IMR-90 (cell line): ENCODE measurements around the gene SLC6A3. TPM values are rescaled to one million over a fixed set of nuclear protein-coding genes. Genes with fewer than 3 reads are reported as not detected.

Experiments used
- ATAC-seq: fragments of 200-7000 bp; cut with Tn5 transposase; 2 replicates; pipeline ENCODE4 v1.9.1; 2020; ENCODE audit warnings: low read depth, mild to moderate bottlenecking, moderate library complexity
- BruUV-seq: library from RNA; stranded (reverse); fragments of 400-500 nt; replicated peaks from 2 replicates; lab custom pipeline; 2021; lab: Mats Ljungman, UMichigan
- CTCF ChIA-PET: fragments of 300-600 bp; formaldehyde crosslinking; extraction: SDS; loops from one replicate; lab custom pipeline; 2021; ENCODE audit warnings: antibody characterized with exemption; lab: Yijun Ruan, JAX
- POLR2A ChIA-PET: fragments of 300-600 bp; sonication (Branson Sonifier 250); formaldehyde crosslinking; loops from one replicate; lab custom pipeline; 2022; ENCODE audit warnings: antibody characterized with exemption; ENCODE audit not compliant: unreplicated experiment; lab: Charles Lee
- DNase-seq: peaks from one replicate; pipeline ENCODE4 v3.0.0; 2013
- H2AFZ ChIP-seq: replicated peaks from 2 replicates; pipeline ENCODE3; 2013; ENCODE audit warnings: low read length, mild to moderate bottlenecking; ENCODE audit not compliant: poor library complexity
- H2AK5ac ChIP-seq: 2 replicates; pipeline ENCODE4 v1.6.1; 2013; ENCODE audit warnings: low read depth, low read length, inconsistent platforms
- H2AK9ac ChIP-seq: replicated peaks from 2 replicates; pipeline ENCODE3; 2013; ENCODE audit warnings: mild to moderate bottlenecking, low read depth, low read length, moderate library complexity; ENCODE audit not compliant: poor library complexity
- H2BK120ac ChIP-seq: 2 replicates; pipeline ENCODE4 v1.6.1; 2013; ENCODE audit warnings: low read depth, low read length, inconsistent platforms
- H2BK15ac ChIP-seq: 3 replicates; pipeline ENCODE4 v1.6.1; 2013; ENCODE audit warnings: low read depth, low read length, inconsistent platforms
- H2BK20ac ChIP-seq: 2 replicates; pipeline ENCODE4 v1.6.1; 2013; ENCODE audit warnings: low read depth, mild to moderate bottlenecking, inconsistent platforms, low read length, moderate library complexity
- H2BK5ac ChIP-seq: 2 replicates; pipeline ENCODE4 v1.6.1; 2013; ENCODE audit warnings: mild to moderate bottlenecking, low read depth, low read length, inconsistent platforms; ENCODE audit not compliant: poor library complexity, severe bottlenecking
- H3K14ac ChIP-seq: replicated peaks from 2 replicates; pipeline ENCODE4 v1.6.1; 2013; ENCODE audit warnings: low read depth, low read length, inconsistent platforms
- H3K18ac ChIP-seq: 2 replicates; pipeline ENCODE4 v1.6.1; 2013; ENCODE audit warnings: low read depth, low read length, control low read depth
- H3K23ac ChIP-seq: 2 replicates; pipeline ENCODE4 v1.6.1; 2013; ENCODE audit warnings: low read depth, low read length, inconsistent platforms
- H3K27ac ChIP-seq: 2 replicates; pipeline ENCODE4 v1.5.1; 2013; ENCODE audit warnings: mild to moderate bottlenecking, control low read depth, low read length; ENCODE audit not compliant: insufficient read depth
- H3K27me3 ChIP-seq: 2 replicates; pipeline ENCODE4 v1.6.1; 2013; ENCODE audit warnings: low read length; ENCODE audit not compliant: control insufficient read depth, insufficient read depth
- H3K36me3 ChIP-seq: 2 replicates; pipeline ENCODE4 v1.6.1; 2013; ENCODE audit warnings: low read length, mixed read lengths; ENCODE audit not compliant: control insufficient read depth, insufficient read depth
- H3K4ac ChIP-seq: 2 replicates; pipeline ENCODE4 v1.6.1; 2013; ENCODE audit warnings: low read depth, low read length, inconsistent platforms
- H3K4me1 ChIP-seq: 2 replicates; pipeline ENCODE4 v1.6.1; 2013; ENCODE audit warnings: low read length, mixed read lengths; ENCODE audit not compliant: control insufficient read depth, insufficient read depth
- H3K4me2 ChIP-seq: 2 replicates; pipeline ENCODE4 v1.6.1; 2013; ENCODE audit warnings: low read depth, mild to moderate bottlenecking, control low read depth, low read length, moderate library complexity
- H3K4me3 ChIP-seq: 2 replicates; pipeline ENCODE4 v1.5.1; 2013; ENCODE audit warnings: low read depth, mild to moderate bottlenecking, control low read depth, low read length, moderate library complexity; ENCODE audit not compliant: insufficient read depth
- H3K56ac ChIP-seq: 2 replicates; pipeline ENCODE4 v1.6.1; 2013; ENCODE audit warnings: low read length, inconsistent platforms; ENCODE audit not compliant: insufficient read depth; ENCODE audit errors: extremely low read depth
- H3K79me1 ChIP-seq, 2 experiments: 2 replicates each; pipeline ENCODE4 v1.6.1; 2013; ENCODE audit warnings: low read length in 2 of 2, inconsistent platforms in 1 of 2, low read depth in 1 of 2
- H3K9ac ChIP-seq: 2 replicates; pipeline ENCODE4 v1.6.1; 2013; ENCODE audit warnings: low read depth, low read length, control low read depth
- H3K9me1 ChIP-seq: 2 replicates; pipeline ENCODE4 v1.6.1; 2013; ENCODE audit warnings: low read length, inconsistent platforms; ENCODE audit not compliant: insufficient read depth
- H3K9me3 ChIP-seq: 2 replicates; pipeline ENCODE4 v1.6.1; 2013; ENCODE audit warnings: low read length; ENCODE audit not compliant: control insufficient read depth, insufficient read depth
- H4K20me1 ChIP-seq: 2 replicates; pipeline ENCODE4 v1.6.1; 2013; ENCODE audit warnings: low read length, inconsistent platforms; ENCODE audit not compliant: insufficient read depth
- H4K5ac ChIP-seq: 2 replicates; pipeline ENCODE4 v1.6.1; 2013; ENCODE audit warnings: mild to moderate bottlenecking, low read depth, low read length, control low read depth
- H4K8ac ChIP-seq, 2 experiments: 2 replicates each; pipeline ENCODE4 v1.6.1; 2013; ENCODE audit warnings: low read depth in 2 of 2, low read length in 2 of 2, control low read depth in 1 of 2, inconsistent platforms in 1 of 2
- H4K91ac ChIP-seq: 2 replicates; pipeline ENCODE4 v1.6.1; 2013; ENCODE audit warnings: low read depth, low read length, inconsistent platforms; ENCODE audit not compliant: insufficient read depth
- CEBPB ChIP-seq: IDR thresholded peaks from 2 replicates; pipeline ENCODE4 v1.6.1; 2012; ENCODE audit warnings: low read depth, low read length, improper control_type of control experiment
- FOS ChIP-seq: fragments of 150-350 bp; IDR thresholded peaks from 2 replicates; pipeline ENCODE4 v1.6.1; 2016; ENCODE audit warnings: low read depth, low read length
- MAZ ChIP-seq: IDR thresholded peaks from 2 replicates; pipeline ENCODE4 v1.6.1; 2012; ENCODE audit warnings: low read depth, mild to moderate bottlenecking, low read length, improper control_type of control experiment, moderate library complexity, borderline replicate concordance
- RCOR1 ChIP-seq: IDR thresholded peaks from 2 replicates; pipeline ENCODE4 v1.6.1; 2012; ENCODE audit warnings: mild to moderate bottlenecking, low read length, improper control_type of control experiment; ENCODE audit not compliant: insufficient replicate concordance
- whole genome bisulfite sequencing, 2 experiments: methylation state at CpG; one replicate each; pipeline versions ENCODE4 v1.1.5 to v1.1.7; 2013; ENCODE audit warnings: missing lambda C conversion rate in 2 of 2; ENCODE audit not compliant: insufficient read length in 1 of 2; ENCODE audit errors: extremely low coverage in 2 of 2; 5-methylcytosine and 5-hydroxymethylcytosine counted together
- dilution Hi-C: fragments of 300-500 bp; cut with HindIII; formaldehyde crosslinking; loops from one replicate; pipeline ENCODE4 v1.14.3; 2018; ENCODE audit warnings: low sequenced_read_pairs; ENCODE audit not compliant: unreplicated experiment
- in situ Hi-C: fragments of 300-500 bp; cut with MboI; formaldehyde crosslinking; loops from 3 replicates; pipeline ENCODE4 v1.14.3; 2019; ENCODE audit warnings: low sequenced_read_pairs, inconsistent platforms, mixed read lengths
- intact Hi-C: fragments of 100-400 bp; cut with micrococcal nuclease; formaldehyde crosslinking; loops from 2 replicates; pipeline ENCODE4 v1.10.0; 2022
- polyA plus RNA-seq, 3 experiments: library from polyadenylated mRNA; depleted of rRNA; stranded (reverse); fragments of >200 nt; gene quantifications; 2 replicates each; pipeline ENCODE4 v1.2.3, GENCODE V29; 2012; ENCODE audit warnings: low replicate concordance in 1 of 3
- total RNA-seq: library from RNA; depleted of rRNA; stranded (reverse); fragments of >200 nt; gene quantifications from 2 replicates; pipeline ENCODE4 v1.2.3, GENCODE V29; 2012
- TF ChIP-seq, protein P1 (sequence below): fragments of 150-350 bp; IDR thresholded peaks from 2 replicates; pipeline ENCODE4 v1.6.1; 2017; ENCODE audit warnings: mild to moderate bottlenecking, antibody characterized with exemption, low read length, low read depth

SLC6A3 gene
- total and polyA plus RNA-seq, 2 of the 4 experiments (the other 2 are of a cell fraction): not detected

DNA sequence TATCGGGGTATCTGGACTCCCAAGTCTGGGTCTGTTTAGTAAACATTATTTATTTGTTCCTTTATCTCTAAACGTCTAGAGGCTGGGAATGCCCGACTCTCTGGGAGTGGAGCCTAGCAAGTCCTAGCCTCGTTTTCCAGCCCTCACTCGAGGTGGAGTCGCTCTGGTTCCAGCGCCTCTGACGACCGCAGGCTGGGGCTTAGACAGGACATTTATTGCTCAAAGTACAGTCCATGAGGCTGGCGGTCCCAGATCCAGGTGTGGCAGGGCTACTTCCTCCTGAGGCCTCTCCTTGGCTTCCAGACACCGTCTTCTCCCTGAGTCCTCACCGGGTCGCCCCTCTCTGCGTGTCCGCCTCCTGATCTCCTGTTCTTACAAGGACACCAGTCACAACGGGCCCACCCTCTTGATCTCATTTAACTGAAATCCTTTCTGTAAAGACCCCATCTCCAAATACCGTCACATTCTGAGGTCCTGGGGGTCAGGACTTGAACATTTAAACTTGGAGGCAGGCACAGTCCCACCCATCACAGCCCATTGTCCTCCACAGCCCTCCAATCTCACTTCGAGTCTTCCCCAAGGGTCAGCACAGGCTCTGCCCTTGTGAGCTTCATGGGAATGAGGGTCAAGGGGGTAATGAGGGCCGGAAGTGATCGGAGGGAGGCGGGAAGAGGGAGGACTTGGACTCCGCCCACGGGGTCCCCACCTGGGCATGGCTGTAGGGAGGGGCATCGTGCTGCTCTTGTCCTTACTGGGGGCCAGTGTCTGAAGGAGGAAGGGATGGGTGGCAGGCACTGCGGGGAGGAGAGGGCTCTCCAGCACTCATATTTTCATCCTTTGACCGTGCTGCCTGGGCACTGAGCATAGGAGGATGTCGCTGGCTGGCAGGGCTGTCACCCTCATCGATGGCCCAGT lies 88.1 kb downstream of the SLC6A3 start (continued):
- TF ChIP-seq CEBPB: no peak
- no peak for TF ChIP-seq RCOR1
- no peak for TF ChIP-seq FOS
- TF ChIP-seq, protein P1, sequence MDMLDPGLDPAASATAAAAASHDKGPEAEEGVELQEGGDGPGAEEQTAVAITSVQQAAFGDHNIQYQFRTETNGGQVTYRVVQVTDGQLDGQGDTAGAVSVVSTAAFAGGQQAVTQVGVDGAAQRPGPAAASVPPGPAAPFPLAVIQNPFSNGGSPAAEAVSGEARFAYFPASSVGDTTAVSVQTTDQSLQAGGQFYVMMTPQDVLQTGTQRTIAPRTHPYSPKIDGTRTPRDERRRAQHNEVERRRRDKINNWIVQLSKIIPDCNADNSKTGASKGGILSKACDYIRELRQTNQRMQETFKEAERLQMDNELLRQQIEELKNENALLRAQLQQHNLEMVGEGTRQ: no peak

GRCh38 chr5:1354576-1354975 lies 90.7 kb downstream of the SLC6A3 start:
- no peak for DNase-seq
- no CpG with 5 or more reads among the region's 4 CpGs for WGBS, 2 experiments
- Histone ChIP-seq H3K4me2 (no peak overlapping the region), H3K18ac (no peak overlapping the region), H3K4ac (no peak overlapping the region), H3K27ac (no peak overlapping the region), H3K4me3 (no peak overlapping the region), H3K9me3 (no peaks in the 10 kb centered on the region), H3K4me1 (no peaks in the 10 kb centered on the region), H3K56ac (no peak overlapping the region), H2BK120ac (no peak overlapping the region), H2BK5ac (no peak overlapping the region), H3K9ac (no peak overlapping the region), H2AK5ac (no peak overlapping the region), H3K79me1 (no peaks in the 10 kb centered on the region), H3K9me1 (no peaks in the 10 kb centered on the region), H2BK15ac (no peak overlapping the region), H3K23ac (no peak overlapping the region), H4K5ac (no peak overlapping the region), H4K91ac (no peak overlapping the region), H2BK20ac (no peak overlapping the region), H3K27me3 (peaks cover 34% of the 10 kb centered on the region), H4K20me1 (no peaks in the 10 kb centered on the region), H3K36me3 (no peaks in the 10 kb centered on the region), H2AK9ac (no peak overlapping the region), H2AFZ (no peak overlapping the region), H3K14ac (no peak overlapping the region), H4K8ac (no peak overlapping the region)
- no TSS peak for BruUV-seq
- ChIA-PET POLR2A (no interaction called here), CTCF (no interaction called here)
- no peak for TF ChIP-seq MAZ
- dilution Hi-C loops: no loop called here
- ATAC-seq: no peak
- intact Hi-C loops: no loop called here
- in situ Hi-C loops: loop anchor here (25.0 kb wide), 1 partner anchor 283 kb away; no protein-coding TSS in a partner anchor
